ENCODE measurements around the gene DHCR7. TPM values are rescaled to one million over a fixed set of nuclear protein-coding genes. Genes with fewer than 3 reads are reported as not detected.

The DHCR7 gene
- 9.9 TPM for total RNA-seq

GRCh38 chr11:71448257-71449171, at the start of gene DHCR7:
Gene DHCR7 (minus strand): TSS chr11:71448393. CDS start chr11:71444952, 3,441 bp downstream.
- peaks cover 14 to 34% (median 20%) of the 10 kb centered on the region in 3 donors for H3K4me1 ChIP-seq (ENCODE audit: control insufficient read depth in 3 of 3, insufficient read depth in 3 of 3, low read length in 3 of 3)
- peak within 1 kb of the TSS; percentile 88 to 98 (median 95) for H3K4me3 ChIP-seq (ENCODE audit: low read length in 3 of 3)
- peaks cover 10 to 19% (median 11%) of the 10 kb centered on the region in 3 donors for H3K36me3 ChIP-seq (ENCODE audit: control insufficient read depth in 3 of 3, insufficient read depth in 3 of 3, low read length in 3 of 3)
- H3K27ac ChIP-seq (ENCODE audit: low read depth, low read length) = peak within 1 kb of the TSS; percentile 76
- H3K27me3 ChIP-seq (ENCODE audit: control insufficient read depth in 3 of 3, insufficient read depth in 3 of 3, low read length in 3 of 3) = no peaks in the 10 kb centered on the region
- no peaks in the 10 kb centered on the region for H3K9me3 ChIP-seq (ENCODE audit: control insufficient read depth in 3 of 3, low read length in 3 of 3)
- peak within 1 kb of the TSS; percentile 84 to 93 (median 92) for H3K9ac ChIP-seq (ENCODE audit: low read depth in 1 of 3, low read length in 3 of 3)

GRCh38 chr11:71496421-71496820, 48.2 kb upstream of the DHCR7 start:
- Histone ChIP-seq H3K4me3 (ENCODE audit: low read length in 3 of 3) (no peak overlapping the region), H3K27me3 (ENCODE audit: control insufficient read depth in 3 of 3, insufficient read depth in 3 of 3, low read length in 3 of 3) (no peaks in the 10 kb centered on the region), H3K36me3 (ENCODE audit: control insufficient read depth in 3 of 3, insufficient read depth in 3 of 3, low read length in 3 of 3) (peaks cover 46 to 49% (median 47%) of the 10 kb centered on the region in 3 donors), H3K27ac (ENCODE audit: low read depth, low read length) (no peak overlapping the region), H3K9ac (ENCODE audit: low read depth in 1 of 3, low read length in 3 of 3) (no peak overlapping the region), H3K9me3 (ENCODE audit: control insufficient read depth in 3 of 3, low read length in 3 of 3) (peaks cover 0 to 2% (median 0%) of the 10 kb centered on the region in 3 donors), H3K4me1 (ENCODE audit: control insufficient read depth in 3 of 3, insufficient read depth in 3 of 3, low read length in 3 of 3) (peaks cover 0 to 12% (median 4%) of the 10 kb centered on the region in 3 donors)

- peaks cover 43 to 54% (median 49%) of the 10 kb centered on the region in 3 donors for H3K36me3 ChIP-seq (ENCODE audit: control insufficient read depth in 3 of 3, insufficient read depth in 3 of 3, low read length in 3 of 3)
- H3K27ac ChIP-seq (ENCODE audit: low read depth, low read length) = no peak overlapping the region
Measured at GRCh38 chr11:71495286-71496230, 47.4 kb upstream of the DHCR7 start.

GRCh38 chr11:71491940-71492339, 43.7 kb upstream of the DHCR7 start:
- H3K27me3 ChIP-seq (ENCODE audit: control insufficient read depth in 3 of 3, insufficient read depth in 3 of 3, low read length in 3 of 3) = no peaks in the 10 kb centered on the region
- H3K9me3 ChIP-seq (ENCODE audit: control insufficient read depth in 3 of 3, low read length in 3 of 3) = peaks cover 0 to 2% (median 0%) of the 10 kb centered on the region in 3 donors
- H3K27ac ChIP-seq (ENCODE audit: low read depth, low read length) = no peak overlapping the region
- H3K9ac ChIP-seq (ENCODE audit: low read depth in 1 of 3, low read length in 3 of 3) = no peak overlapping the region
- no peak overlapping the region for H3K4me3 ChIP-seq (ENCODE audit: low read length in 3 of 3)
- peaks cover 30 to 39% (median 36%) of the 10 kb centered on the region in 3 donors for H3K36me3 ChIP-seq (ENCODE audit: control insufficient read depth in 3 of 3, insufficient read depth in 3 of 3, low read length in 3 of 3)
- H3K4me1 ChIP-seq (ENCODE audit: control insufficient read depth in 3 of 3, insufficient read depth in 3 of 3, low read length in 3 of 3) = no peaks in the 10 kb centered on the region

More at GRCh38 chr11:71495286-71496230, 47.4 kb upstream of the DHCR7 start:
- Histone ChIP-seq H3K4me1 (ENCODE audit: control insufficient read depth in 3 of 3, insufficient read depth in 3 of 3, low read length in 3 of 3) (peaks cover 0 to 11% (median 4%) of the 10 kb centered on the region in 3 donors), H3K27me3 (ENCODE audit: control insufficient read depth in 3 of 3, insufficient read depth in 3 of 3, low read length in 3 of 3) (no peaks in the 10 kb centered on the region), H3K9ac (ENCODE audit: low read depth in 1 of 3, low read length in 3 of 3) (no peak overlapping the region), H3K9me3 (ENCODE audit: control insufficient read depth in 3 of 3, low read length in 3 of 3) (peaks cover 0 to 2% (median 0%) of the 10 kb centered on the region in 3 donors), H3K4me3 (ENCODE audit: low read length in 3 of 3) (no peak overlapping the region)

GRCh38 chr11:71491531-71491930, 43.3 kb upstream of the DHCR7 start:
- no peak overlapping the region for H3K4me3 ChIP-seq (ENCODE audit: low read length in 3 of 3)
- peaks cover 27 to 35% (median 35%) of the 10 kb centered on the region in 3 donors for H3K36me3 ChIP-seq (ENCODE audit: control insufficient read depth in 3 of 3, insufficient read depth in 3 of 3, low read length in 3 of 3)
- no peak overlapping the region for H3K9ac ChIP-seq (ENCODE audit: low read depth in 1 of 3, low read length in 3 of 3)
- H3K27ac ChIP-seq (ENCODE audit: low read depth, low read length) = no peak overlapping the region
- H3K4me1 ChIP-seq (ENCODE audit: control insufficient read depth in 3 of 3, insufficient read depth in 3 of 3, low read length in 3 of 3) = no peaks in the 10 kb centered on the region
- no peaks in the 10 kb centered on the region for H3K27me3 ChIP-seq (ENCODE audit: control insufficient read depth in 3 of 3, insufficient read depth in 3 of 3, low read length in 3 of 3)
- peaks cover 0 to 2% (median 0%) of the 10 kb centered on the region in 3 donors for H3K9me3 ChIP-seq (ENCODE audit: control insufficient read depth in 3 of 3, low read length in 3 of 3)

- no peaks in the 10 kb centered on the region for H3K27me3 ChIP-seq (ENCODE audit: control insufficient read depth in 3 of 3, insufficient read depth in 3 of 3, low read length in 3 of 3)
- H3K27ac ChIP-seq (ENCODE audit: low read depth, low read length) = no peak overlapping the region
- peaks cover 23 to 35% (median 34%) of the 10 kb centered on the region in 3 donors for H3K36me3 ChIP-seq (ENCODE audit: control insufficient read depth in 3 of 3, insufficient read depth in 3 of 3, low read length in 3 of 3)
- no peak overlapping the region for H3K9ac ChIP-seq (ENCODE audit: low read depth in 1 of 3, low read length in 3 of 3)
- no peaks in the 10 kb centered on the region for H3K4me1 ChIP-seq (ENCODE audit: control insufficient read depth in 3 of 3, insufficient read depth in 3 of 3, low read length in 3 of 3)
- H3K4me3 ChIP-seq (ENCODE audit: low read length in 3 of 3) = no peak overlapping the region
- no peaks in the 10 kb centered on the region for H3K9me3 ChIP-seq (ENCODE audit: control insufficient read depth in 3 of 3, low read length in 3 of 3)
Measured at GRCh38 chr11:71490731-71491390, 42.7 kb upstream of the DHCR7 start.

GRCh38 chr11:71490044-71490730, 42.0 kb upstream of the DHCR7 start:
- Histone ChIP-seq H3K9ac (ENCODE audit: low read depth in 1 of 3, low read length in 3 of 3) (no peak overlapping the region), H3K27me3 (ENCODE audit: control insufficient read depth in 3 of 3, insufficient read depth in 3 of 3, low read length in 3 of 3) (no peaks in the 10 kb centered on the region), H3K4me3 (ENCODE audit: low read length in 3 of 3) (no peak overlapping the region), H3K9me3 (ENCODE audit: control insufficient read depth in 3 of 3, low read length in 3 of 3) (no peaks in the 10 kb centered on the region), H3K27ac (ENCODE audit: low read depth, low read length) (no peak overlapping the region), H3K4me1 (ENCODE audit: control insufficient read depth in 3 of 3, insufficient read depth in 3 of 3, low read length in 3 of 3) (no peaks in the 10 kb centered on the region), H3K36me3 (ENCODE audit: control insufficient read depth in 3 of 3, insufficient read depth in 3 of 3, low read length in 3 of 3) (peaks cover 23 to 34% (median 33%) of the 10 kb centered on the region in 3 donors)

- Histone ChIP-seq H3K36me3 (ENCODE audit: control insufficient read depth in 3 of 3, insufficient read depth in 3 of 3, low read length in 3 of 3) (peaks cover 28 to 40% (median 38%) of the 10 kb centered on the region in 3 donors), H3K27ac (ENCODE audit: low read depth, low read length) (no peak overlapping the region)
Measured at GRCh38 chr11:71489311-71490043, 41.3 kb upstream of the DHCR7 start.

More at GRCh38 chr11:71489311-71490043, 41.3 kb upstream of the DHCR7 start:
- peak overlapping the region in 1 of 3 donors; percentile 16 for H3K9ac ChIP-seq (ENCODE audit: low read depth in 1 of 3, low read length in 3 of 3)
- no peak overlapping the region for H3K4me3 ChIP-seq (ENCODE audit: low read length in 3 of 3)
- H3K4me1 ChIP-seq (ENCODE audit: control insufficient read depth in 3 of 3, insufficient read depth in 3 of 3, low read length in 3 of 3) = no peaks in the 10 kb centered on the region
- no peaks in the 10 kb centered on the region for H3K9me3 ChIP-seq (ENCODE audit: control insufficient read depth in 3 of 3, low read length in 3 of 3)
- H3K27me3 ChIP-seq (ENCODE audit: control insufficient read depth in 3 of 3, insufficient read depth in 3 of 3, low read length in 3 of 3) = no peaks in the 10 kb centered on the region

Measured in skeletal muscle tissue (tissue), 4 donors.